Heart right ventricle (tissue), 16 donors: ENCODE measurements around the gene PUS3. TPM values are rescaled to one million over a fixed set of nuclear protein-coding genes. Genes with fewer than 3 reads are reported as not detected.

Experiments
- ATAC-seq, 8 donors: fragments of 200-7000 bp; cut with Tn5 transposase; one replicate each; pipeline ENCODE4 v1.9.1; 2020; ENCODE audit warnings: mild to moderate bottlenecking in 8 of 8, moderate library complexity in 8 of 8, moderate number of reproducible peaks in 1 of 8
- DNase-seq, 2 donors: peaks; one replicate each; pipeline ENCODE4 v3.0.0-alpha.2; 2020
- H3K27ac ChIP-seq, 10 donors: fragments of 200-600 bp; sonication (generic) in 2 of 10; one replicate each; pipeline versions ENCODE4 v1.5.0 to v1.8.0; 2020 to 2022; ENCODE audit warnings: mild to moderate bottlenecking in 3 of 10
- H3K27me3 ChIP-seq, 7 donors: fragments of 200-600 bp; one replicate each; pipeline ENCODE4 v1.8.0; 2021 to 2022; ENCODE audit warnings: mild to moderate bottlenecking in 2 of 7
- H3K36me3 ChIP-seq, 9 donors: fragments of 200-600 bp; sonication (generic) in 1 of 9; one replicate each; pipeline versions ENCODE4 v1.5.0 to v1.8.0; 2020 to 2022; ENCODE audit warnings: mild to moderate bottlenecking in 2 of 9
- H3K4me1 ChIP-seq, 9 donors: fragments of 200-600 bp; sonication (generic) in 1 of 9; one replicate each; pipeline versions ENCODE4 v1.5.0 to v1.8.0; 2020 to 2022; ENCODE audit warnings: mild to moderate bottlenecking in 4 of 9
- H3K4me3 ChIP-seq, 10 donors: fragments of 200-600 bp; sonication (generic) in 2 of 10; one replicate each; pipeline versions ENCODE4 v1.5.0 to v1.8.0; 2020 to 2022; ENCODE audit warnings: mild to moderate bottlenecking in 7 of 10, moderate library complexity in 2 of 10
- H3K9me3 ChIP-seq, 11 donors: fragments of 200-600 bp in 10 of 11; sonication (generic) in 2 of 11; one replicate each; pipeline versions ENCODE4 v1.5.0 to v1.8.0; 2013 to 2022; ENCODE audit warnings: mild to moderate bottlenecking in 2 of 11, control low read depth in 1 of 11, moderate library complexity in 1 of 11
- WGBS, 2 donors: extraction: QIAGEN DNeasy Blood & Tissue Kit; methylation state at CpG; one replicate each; pipeline ENCODE4 v1.1.7; 2013; ENCODE audit warnings: inconsistent platforms in 1 of 2; 5-methylcytosine and 5-hydroxymethylcytosine counted together
- intact Hi-C, 10 donors: fragments of 100-400 bp; cut with DNase I; formaldehyde crosslinking; loops; one replicate each; pipeline versions ENCODE4 v1.11.1 to v1.14.2; 2022
- polyA plus RNA-seq, 2 donors: library from polyadenylated mRNA; stranded (reverse); fragments of 200-250 nt; gene quantifications; one replicate each; pipeline ENCODE4 v1.2.3, GENCODE V29; 2013
- total RNA-seq, 10 donors: library from RNA; stranded (reverse); fragmentation: NEBNext Ultra II Directional in 3 of 10; extraction: Animal tissue kit (Norgen Biotek cat#: 25700) in 3 of 10; gene quantifications; one replicate each; pipeline versions ENCODE4 v1.2.1 to v1.2.4, GENCODE V29; 2021 to 2023
- TF ChIP-seq, protein P1 (sequence below), 9 donors: fragments of 200-600 bp; sonication (generic) in 2 of 9; IDR thresholded peaks; one replicate each; pipeline versions ENCODE4 v1.5.0 to v1.8.0; 2021 to 2022; ENCODE audit warnings: antibody characterized with exemption in 9 of 9, mild to moderate bottlenecking in 5 of 9, moderate library complexity in 1 of 9
- donor health status: Arrhythmogenic right ventricular cardiomyopathy.
- donor health status: ischemic (EF 13 %, LVEDD 7.1; RV severe dilation, severe dysfunction).
- donor health status: healthy with polysubstance abuse.
- donor health status: DM: no; HTN: yes; CAD: no.
- donor health status: DM: no; HTN: no; CAD: no.
- donor health status: ischemic (EF 25% LVEDD 6.9; RV normal size, moderate dysfunction).
- donor health status: ischemic (EF 25% LVEDD 5.7; RV mildly dilated, moderate dysfunction).
- donor health status: healthy.
- donor health status: DM: yes; HTN: yes; CAD: no.
- donor health status: Ischemic cardiomyopathy.
- donor health status: ischemic (EF 35%, LVEDD 5.7; RV mildly dilated, moderate dysfunction).
- donor health status: nonischemic (EF 11% LVEDD 7.7; RV severe dilation, severe dysfunction).
- donor health status: DM: yes; HTN: yes; CAD: no.
- donor health status: PGD.
- donor health status: ischemic (EF 29% LVEDD 5.4; RV normal size, mild dysfunction).
- donor health status: nonischemic (EF 23%, LVEDD 6.1; RV moderate dilation, normal function).

PUS3 gene
- total and polyA plus RNA-seq, 12 donors: 4.9 to 12.4 (median 7.7) TPM

DNA sequence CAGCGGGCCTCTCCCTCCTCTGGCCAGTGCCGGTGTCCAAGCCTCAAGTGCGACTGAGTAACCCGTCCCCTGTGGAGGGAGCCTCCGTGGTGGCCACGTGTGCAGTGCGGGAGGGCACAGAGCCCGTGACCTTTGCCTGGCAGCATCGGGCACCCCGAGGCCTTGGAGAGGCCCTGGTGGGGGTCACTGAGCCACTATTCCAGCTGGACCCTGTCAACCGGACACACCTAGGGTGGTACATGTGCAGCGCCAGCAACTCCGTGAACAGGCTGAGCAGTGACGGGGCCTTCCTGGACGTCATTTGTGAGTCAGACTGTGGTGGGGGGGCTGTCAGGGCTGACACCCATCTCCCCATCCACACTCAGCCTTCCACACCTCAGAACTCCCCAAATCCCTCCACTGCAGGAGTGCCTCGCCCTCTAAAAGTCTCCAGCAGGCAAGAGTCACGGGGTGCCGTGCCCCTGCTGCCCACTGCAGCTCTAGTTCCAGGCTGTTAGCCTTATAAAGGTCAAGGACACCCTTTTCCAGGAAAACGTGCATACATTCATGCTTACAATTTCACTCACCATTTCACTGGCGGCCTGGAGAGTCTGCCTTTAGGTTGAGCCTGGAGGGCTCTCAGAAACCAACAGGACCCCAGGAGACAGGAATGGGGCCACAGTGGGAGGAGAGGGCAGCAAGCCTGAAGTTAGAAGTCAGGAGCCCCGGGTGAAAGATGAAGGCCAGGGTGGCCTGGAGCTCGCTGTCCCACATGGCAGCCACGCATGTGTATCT, 45.5 kb upstream of the PUS3 start:
- peaks cover 9 to 30% (median 22%) of the 10 kb centered on the region in 9 donors for H3K4me1 ChIP-seq
- TF ChIP-seq, protein P1, sequence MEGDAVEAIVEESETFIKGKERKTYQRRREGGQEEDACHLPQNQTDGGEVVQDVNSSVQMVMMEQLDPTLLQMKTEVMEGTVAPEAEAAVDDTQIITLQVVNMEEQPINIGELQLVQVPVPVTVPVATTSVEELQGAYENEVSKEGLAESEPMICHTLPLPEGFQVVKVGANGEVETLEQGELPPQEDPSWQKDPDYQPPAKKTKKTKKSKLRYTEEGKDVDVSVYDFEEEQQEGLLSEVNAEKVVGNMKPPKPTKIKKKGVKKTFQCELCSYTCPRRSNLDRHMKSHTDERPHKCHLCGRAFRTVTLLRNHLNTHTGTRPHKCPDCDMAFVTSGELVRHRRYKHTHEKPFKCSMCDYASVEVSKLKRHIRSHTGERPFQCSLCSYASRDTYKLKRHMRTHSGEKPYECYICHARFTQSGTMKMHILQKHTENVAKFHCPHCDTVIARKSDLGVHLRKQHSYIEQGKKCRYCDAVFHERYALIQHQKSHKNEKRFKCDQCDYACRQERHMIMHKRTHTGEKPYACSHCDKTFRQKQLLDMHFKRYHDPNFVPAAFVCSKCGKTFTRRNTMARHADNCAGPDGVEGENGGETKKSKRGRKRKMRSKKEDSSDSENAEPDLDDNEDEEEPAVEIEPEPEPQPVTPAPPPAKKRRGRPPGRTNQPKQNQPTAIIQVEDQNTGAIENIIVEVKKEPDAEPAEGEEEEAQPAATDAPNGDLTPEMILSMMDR (IDR thresholded peaks at IDR 0.05): no peak
- H3K27me3 ChIP-seq: peaks cover 0 to 5% (median 0%) of the 10 kb centered on the region in 7 donors
- no peaks in the 10 kb centered on the region for H3K36me3 ChIP-seq
- intact Hi-C loops: loop anchor here in 2 of 10 donors (5.0 to 10.0 kb wide), 2 partner anchors 106 to 244 kb away; no protein-coding TSS in a partner anchor
- no peak for ATAC-seq
- H3K27ac ChIP-seq: no peak overlapping the region
- no peak overlapping the region for H3K4me3 ChIP-seq
- H3K9me3 ChIP-seq: no peaks in the 10 kb centered on the region
- 91 to 94% methylated on average over 23 of the region's 23 CpGs for WGBS, 2 donors
- no peak for DNase-seq

DNA sequence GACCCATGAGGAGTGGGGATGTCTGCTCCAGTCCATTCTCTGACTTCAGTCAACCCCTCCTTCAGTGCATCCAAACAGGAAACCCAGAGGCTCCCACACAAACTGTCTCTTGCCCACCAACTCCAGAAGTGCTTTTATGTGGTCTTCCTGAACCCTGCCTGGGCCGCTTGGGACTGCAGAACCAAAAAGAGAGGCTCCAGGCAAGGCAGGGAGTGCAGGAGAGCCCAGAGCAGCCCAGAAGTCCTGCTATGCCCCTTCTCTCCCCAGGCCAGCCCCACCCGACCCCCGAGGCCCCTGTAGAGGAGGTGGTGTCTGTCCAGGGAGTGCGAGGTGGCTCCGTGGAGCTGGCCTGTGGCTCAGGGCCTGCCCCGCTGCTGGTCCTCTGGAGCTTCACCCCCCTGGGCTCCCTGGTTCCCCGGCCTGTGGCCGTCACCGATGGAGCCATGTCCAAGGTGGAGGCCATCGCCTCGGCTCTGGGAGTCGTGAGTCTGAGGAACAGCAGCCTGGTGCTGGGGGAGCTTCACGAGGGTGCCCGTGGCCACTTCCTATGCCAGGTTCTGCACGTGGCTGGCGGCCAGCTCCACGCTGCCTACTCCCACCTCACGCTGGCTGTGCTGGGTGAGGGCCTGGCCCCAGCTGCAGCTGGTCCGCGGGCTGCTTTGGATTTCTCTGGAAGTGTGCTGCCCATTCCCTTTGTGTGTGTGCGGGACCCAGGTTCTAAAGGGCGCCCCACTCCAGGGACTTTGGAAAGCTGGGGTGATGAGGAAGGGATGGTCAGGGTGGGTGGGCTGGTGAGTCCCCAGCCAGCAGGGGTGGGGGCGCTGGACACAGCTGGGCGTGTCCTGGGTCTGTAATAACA, 44.6 kb upstream of the PUS3 start:
- Histone ChIP-seq H3K4me1 (peaks cover 9 to 26% (median 18%) of the 10 kb centered on the region in 9 donors), H3K36me3 (no peaks in the 10 kb centered on the region), H3K4me3 (no peak overlapping the region), H3K27ac (no peak overlapping the region), H3K27me3 (peaks cover 0 to 4% (median 0%) of the 10 kb centered on the region in 7 donors), H3K9me3 (no peaks in the 10 kb centered on the region)
- ATAC-seq (no peak), DNase-seq (no peak)
- intact Hi-C loops: loop anchor here in 2 of 10 donors (5.0 to 10.0 kb wide), 2 partner anchors 107 to 245 kb away; no protein-coding TSS in a partner anchor
- 93 to 95% methylated on average over 24 of the region's 24 CpGs for WGBS, 2 donors
- TF ChIP-seq, protein P1 (IDR thresholded peaks at IDR 0.05): no peak

DNA sequence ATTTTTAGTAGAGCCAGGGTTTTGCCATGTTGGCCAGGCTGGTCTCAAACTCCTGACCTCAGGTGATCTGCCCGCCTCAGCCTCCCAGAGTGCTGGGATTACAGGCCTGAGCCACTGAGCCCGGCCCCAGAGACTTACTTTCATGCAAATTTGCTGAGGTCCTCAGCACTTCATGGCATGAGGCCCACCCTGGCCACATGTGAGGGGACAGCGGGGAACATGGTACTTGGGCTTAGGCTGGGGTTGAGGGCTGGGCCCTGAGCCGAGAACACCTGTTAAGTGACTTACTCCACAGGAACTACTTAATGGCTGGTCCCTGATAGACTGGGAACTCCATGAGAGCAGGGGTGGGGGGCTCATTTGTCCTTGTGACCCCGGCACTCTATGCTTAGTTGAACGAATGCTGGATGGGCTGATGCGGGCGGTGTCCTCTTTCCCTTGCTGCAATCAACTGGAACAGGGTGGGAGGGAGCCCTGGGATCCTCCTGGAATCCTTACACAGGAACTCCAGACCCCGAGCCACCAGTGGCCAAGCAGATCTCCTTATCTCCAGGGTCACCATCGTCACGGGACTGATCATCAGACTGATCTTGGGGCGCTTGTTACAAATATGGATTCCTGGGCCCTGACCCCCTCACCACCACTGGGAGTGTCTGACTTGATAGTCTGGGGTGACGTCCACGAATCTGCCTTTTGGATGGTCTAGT, 43.9 kb upstream of the PUS3 start:
- Histone ChIP-seq H3K27me3 (peaks cover 0 to 4% (median 0%) of the 10 kb centered on the region in 7 donors), H3K9me3 (no peaks in the 10 kb centered on the region), H3K27ac (no peak overlapping the region), H3K36me3 (no peaks in the 10 kb centered on the region), H3K4me1 (peaks cover 15 to 26% (median 23%) of the 10 kb centered on the region in 9 donors), H3K4me3 (no peak overlapping the region)
- no peak for ATAC-seq
- 94 to 98% methylated on average over 14 of the region's 14 CpGs for WGBS, 2 donors
- intact Hi-C loops: loop anchor here in 2 of 10 donors (5.0 to 10.0 kb wide), 2 partner anchors 108 to 245 kb away; no protein-coding TSS in a partner anchor
- TF ChIP-seq, protein P1 (IDR thresholded peaks at IDR 0.05): no peak
- no peak for DNase-seq
